Mesenchymal stem cell (in vitro differentiated cells and primary cell): Measurements from ENCODE around the gene ERLIN1.

Source experiments
- DNase-seq: peaks from one replicate; pipeline ENCODE4 v3.0.0-alpha.2; 2013
- H2AFZ ChIP-seq: one replicate; pipeline ENCODE4 v1.6.1; 2013; ENCODE audit warnings: low read depth, mild to moderate bottlenecking, control low read depth, inconsistent platforms, low read length, moderate library complexity
- H2AK5ac ChIP-seq: 2 replicates; pipeline ENCODE4 v1.6.1; 2013; ENCODE audit warnings: low read length, moderate library complexity, mild to moderate bottlenecking, inconsistent platforms; ENCODE audit not compliant: severe bottlenecking
- H2BK120ac ChIP-seq: one replicate; pipeline ENCODE4 v1.6.1; 2013; ENCODE audit warnings: low read depth, mild to moderate bottlenecking, inconsistent platforms, low read length, moderate library complexity
- H2BK12ac ChIP-seq, 2 experiments: one replicate each; pipeline ENCODE4 v1.6.1; 2013; ENCODE audit warnings: inconsistent platforms in 2 of 2, low read length in 2 of 2, mild to moderate bottlenecking in 2 of 2, moderate library complexity in 2 of 2, control low read depth in 1 of 2
- H2BK15ac ChIP-seq: one replicate; pipeline ENCODE4 v1.6.1; 2013; ENCODE audit warnings: mild to moderate bottlenecking, low read depth, inconsistent platforms; ENCODE audit not compliant: poor library complexity, severe bottlenecking
- H2BK5ac ChIP-seq: 2 replicates; pipeline ENCODE4 v1.6.1; 2013; ENCODE audit warnings: low read depth, mild to moderate bottlenecking, low read length, control low read depth, inconsistent platforms; ENCODE audit not compliant: poor library complexity, severe bottlenecking
- H3K14ac ChIP-seq, 2 experiments: one replicate each; pipeline ENCODE4 v1.6.1; 2013; ENCODE audit warnings: inconsistent platforms in 2 of 2, low read length in 2 of 2, control low read depth in 1 of 2, mild to moderate bottlenecking in 1 of 2, moderate library complexity in 1 of 2
- H3K18ac ChIP-seq, 2 experiments: one replicate each; pipeline ENCODE4 v1.6.1; 2013; ENCODE audit warnings: inconsistent platforms in 2 of 2, low read length in 2 of 2, control low read depth in 1 of 2, low read depth in 1 of 2, mild to moderate bottlenecking in 1 of 2
- H3K23ac ChIP-seq, 2 experiments: one replicate each; pipeline ENCODE4 v1.6.1; 2013; ENCODE audit warnings: inconsistent platforms in 2 of 2, low read length in 2 of 2, mild to moderate bottlenecking in 2 of 2, moderate library complexity in 2 of 2, control low read depth in 1 of 2
- H3K27ac ChIP-seq: 2 replicates; pipeline ENCODE4 v1.5.1; 2013; ENCODE audit warnings: mild to moderate bottlenecking, moderate library complexity, low read length, control low read depth, inconsistent platforms; ENCODE audit not compliant: poor library complexity, severe bottlenecking
- H3K27me3 ChIP-seq, 2 experiments: 2 replicates each; pipeline versions ENCODE4 v1.6.1 to v1.7.0; 2013; ENCODE audit warnings: low read length in 2 of 2, mild to moderate bottlenecking in 2 of 2, moderate library complexity in 2 of 2, control low read depth in 1 of 2, inconsistent platforms in 1 of 2; ENCODE audit not compliant: control insufficient read depth in 1 of 2, insufficient read depth in 1 of 2
- H3K36me3 ChIP-seq, 2 experiments: 2 replicates each; pipeline versions ENCODE4 v1.6.1 to v1.7.0; 2013; ENCODE audit warnings: low read length in 2 of 2, control low read depth in 1 of 2, inconsistent platforms in 1 of 2, low read depth in 1 of 2, mild to moderate bottlenecking in 1 of 2; ENCODE audit not compliant: insufficient read depth in 2 of 2, control insufficient read depth in 1 of 2
- H3K4ac ChIP-seq, 2 experiments: one replicate each; pipeline ENCODE4 v1.6.1; 2013; ENCODE audit warnings: inconsistent platforms in 2 of 2, low read length in 2 of 2, mild to moderate bottlenecking in 2 of 2, moderate library complexity in 2 of 2, control low read depth in 1 of 2, low read depth in 1 of 2
- H3K4me1 ChIP-seq: 2 replicates; pipeline ENCODE4 v1.6.1; 2013; ENCODE audit warnings: low read depth, low read length, control low read depth; ENCODE audit not compliant: control insufficient read depth, insufficient read depth
- H3K4me2 ChIP-seq: 2 replicates; pipeline ENCODE4 v1.6.1; 2013; ENCODE audit warnings: low read length, mild to moderate bottlenecking, inconsistent platforms; ENCODE audit not compliant: poor library complexity, severe bottlenecking
- H3K4me3 ChIP-seq, 2 experiments: 2 replicates each; pipeline versions ENCODE4 v1.5.1 to v1.7.0; 2013; ENCODE audit warnings: low read length in 2 of 2, mild to moderate bottlenecking in 2 of 2, control low read depth in 1 of 2, low read depth in 1 of 2; ENCODE audit not compliant: insufficient read depth in 1 of 2
- H3K79me1 ChIP-seq: replicated peaks from 2 replicates; pipeline ENCODE4 v1.6.1; 2013; ENCODE audit warnings: mild to moderate bottlenecking, control low read depth, low read length, inconsistent platforms; ENCODE audit not compliant: poor library complexity, severe bottlenecking
- H3K9ac ChIP-seq: 2 replicates; pipeline ENCODE4 v1.7.0; 2013; ENCODE audit warnings: mild to moderate bottlenecking, low read length, moderate library complexity
- H3K9me3 ChIP-seq: 2 replicates; pipeline ENCODE4 v1.7.0; 2013; ENCODE audit warnings: mild to moderate bottlenecking, low read length; ENCODE audit not compliant: control insufficient read depth
- H4K8ac ChIP-seq: one replicate; pipeline ENCODE4 v1.6.1; 2013; ENCODE audit warnings: inconsistent platforms, mild to moderate bottlenecking, low read length, moderate library complexity
- H4K91ac ChIP-seq: one replicate; pipeline ENCODE4 v1.6.1; 2013; ENCODE audit warnings: mild to moderate bottlenecking, low read length, inconsistent platforms
- WGBS: methylation state at CpG from one replicate; pipeline ENCODE4 v1.1.7; 2013; ENCODE audit warnings: mixed read lengths; 5-methylcytosine and 5-hydroxymethylcytosine counted together

Gene ERLIN1

DNA sequence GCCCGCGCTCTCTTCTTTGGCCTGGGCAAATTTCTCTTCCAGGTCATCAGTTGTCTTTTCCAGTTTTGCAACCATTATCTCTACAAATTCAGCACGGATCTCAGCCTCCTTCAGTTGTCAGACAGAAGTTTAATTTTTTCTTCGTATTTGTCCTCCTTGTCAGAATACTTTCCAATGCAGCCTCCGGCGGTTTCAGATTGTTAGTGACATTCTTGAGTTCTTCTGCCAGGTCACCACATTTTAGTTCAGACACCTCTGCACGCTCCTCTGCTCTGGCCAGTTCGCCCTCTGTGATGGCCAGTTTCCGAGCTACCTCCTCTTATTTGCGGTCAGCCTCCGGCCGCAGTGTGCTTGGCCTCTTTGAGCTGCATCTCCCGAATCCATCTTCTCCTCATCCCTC is 71.4 kb downstream of the ERLIN1 start:
- Histone ChIP-seq H2BK15ac (no peak overlapping the region), H3K4me1 (no peaks in the 10 kb centered on the region), H3K36me3 (no peaks in the 10 kb centered on the region), H4K91ac (no peak overlapping the region), H3K4ac (no peak overlapping the region), H2AFZ (no peak overlapping the region), H3K23ac (no peak overlapping the region), H2BK12ac (no peak overlapping the region), H3K79me1 (no peaks in the 10 kb centered on the region), H3K9me3 (no peaks in the 10 kb centered on the region), H4K8ac (no peak overlapping the region), H3K9ac (no peak overlapping the region), H3K4me3 (no peak overlapping the region), H3K18ac (no peak overlapping the region), H2BK120ac (no peak overlapping the region), H3K27me3 (no peaks in the 10 kb centered on the region), H2AK5ac (no peak overlapping the region), H3K4me2 (no peak overlapping the region), H3K14ac (no peak overlapping the region), H2BK5ac (no peak overlapping the region), H3K27ac (no peak overlapping the region)
- DNase-seq, result no peak
- 95% methylated on average over 13 of the region's 13 CpGs for WGBS

- Histone ChIP-seq H2BK15ac (no peak overlapping the region), H3K4ac (no peak overlapping the region), H3K27me3 (peaks cover 4 to 8% of the 10 kb centered on the region in 2 experiments), H3K9ac (no peak overlapping the region), H2AFZ (no peak overlapping the region), H4K8ac (no peak overlapping the region), H2BK5ac (no peak overlapping the region), H3K9me3 (no peaks in the 10 kb centered on the region), H2BK12ac (no peak overlapping the region), H2BK120ac (no peak overlapping the region), H3K4me2 (no peak overlapping the region), H3K23ac (no peak overlapping the region), H3K36me3 (no peaks in the 10 kb centered on the region), H4K91ac (no peak overlapping the region), H3K18ac (no peak overlapping the region), H3K4me3 (no peak overlapping the region), H3K27ac (no peak overlapping the region), H3K79me1 (no peaks in the 10 kb centered on the region), H2AK5ac (no peak overlapping the region), H3K4me1 (no peaks in the 10 kb centered on the region), H3K14ac (no peak overlapping the region)
- WGBS, result no CpG with 5 or more reads among the region's 3 CpGs
- DNase-seq, result no peak
Observed at GRCh38 chr10:100109670-100110069, 76.2 kb downstream of the ERLIN1 start.

DNA sequence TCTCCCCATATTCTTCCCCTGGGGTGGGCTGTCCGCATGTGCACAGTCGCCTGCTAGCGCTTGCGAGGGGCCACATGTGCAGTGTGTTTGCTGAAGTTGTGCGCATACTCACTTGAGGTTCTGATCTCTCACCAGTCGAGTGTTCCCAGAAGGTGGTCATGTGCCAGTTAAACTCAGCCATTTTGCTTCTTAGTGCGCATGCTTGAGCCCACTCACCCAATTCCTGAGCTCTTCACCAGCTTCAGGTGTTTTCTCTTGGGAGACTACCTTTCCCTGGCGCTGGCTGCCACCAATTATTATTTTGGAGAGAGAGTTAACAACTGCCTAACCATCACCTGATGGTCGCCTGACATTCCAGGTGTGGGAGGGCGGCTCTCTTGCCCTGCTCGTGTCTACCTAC is 79.0 kb downstream of the ERLIN1 start:
- Histone ChIP-seq H2AK5ac (no peak overlapping the region), H3K23ac (no peak overlapping the region), H4K91ac (no peak overlapping the region), H3K4me2 (no peak overlapping the region), H3K36me3 (no peaks in the 10 kb centered on the region), H3K4ac (no peak overlapping the region), H3K9me3 (no peaks in the 10 kb centered on the region), H3K27me3 (peaks cover 4 to 8% of the 10 kb centered on the region in 2 experiments), H3K14ac (no peak overlapping the region), H3K4me3 (no peak overlapping the region), H3K79me1 (no peaks in the 10 kb centered on the region), H3K27ac (no peak overlapping the region), H3K9ac (no peak overlapping the region), H2BK15ac (no peak overlapping the region), H2BK120ac (no peak overlapping the region), H3K18ac (no peak overlapping the region), H3K4me1 (no peaks in the 10 kb centered on the region), H2BK12ac (no peak overlapping the region), H2BK5ac (no peak overlapping the region), H2AFZ (no peak overlapping the region), H4K8ac (no peak overlapping the region)
- 94% methylated on average over 7 of the region's 11 CpGs for WGBS
- no peak for DNase-seq

DNA sequence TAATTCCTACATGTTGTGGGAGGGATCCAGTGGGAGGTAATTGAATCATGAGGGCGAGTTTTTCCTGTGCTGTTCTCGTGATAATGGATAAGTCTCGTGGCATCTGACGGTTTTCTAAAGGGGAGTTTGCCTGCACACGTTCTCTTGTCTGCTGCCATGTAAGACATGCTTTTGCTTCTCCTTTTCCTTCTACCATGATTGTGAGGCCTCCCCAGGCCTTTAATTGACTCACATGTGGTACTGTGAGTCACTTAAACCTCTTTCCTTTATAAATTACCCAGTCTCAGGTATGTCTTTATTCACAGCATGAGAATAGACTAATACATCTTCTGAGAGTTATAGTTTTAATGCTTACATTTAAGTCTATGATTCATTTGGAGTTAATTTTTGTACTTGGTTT is 81.5 kb downstream of the ERLIN1 start:
- Histone ChIP-seq H3K18ac (no peak overlapping the region), H3K79me1 (no peaks in the 10 kb centered on the region), H3K9me3 (no peaks in the 10 kb centered on the region), H3K9ac (no peak overlapping the region), H3K23ac (no peak overlapping the region), H2BK120ac (no peak overlapping the region), H3K4ac (no peak overlapping the region), H2BK12ac (no peak overlapping the region), H2BK15ac (no peak overlapping the region), H3K27me3 (peaks cover 4 to 8% of the 10 kb centered on the region in 2 experiments), H4K91ac (no peak overlapping the region), H3K4me2 (no peak overlapping the region), H4K8ac (no peak overlapping the region), H3K36me3 (no peaks in the 10 kb centered on the region), H3K4me1 (peaks cover 2% of the 10 kb centered on the region), H3K27ac (no peak overlapping the region), H2BK5ac (no peak overlapping the region), H2AFZ (no peak overlapping the region), H3K14ac (no peak overlapping the region), H2AK5ac (no peak overlapping the region), H3K4me3 (no peak overlapping the region)
- WGBS, result 91% methylated on average over 5 of the region's 5 CpGs
- no peak for DNase-seq
